Loucy (cell line): ENCODE results near the gene KLF15.

Experiments used
- H2AFZ ChIP-seq: fragments of 200-600 bp; sonication (generic); 2 replicates; pipeline ENCODE4 v1.6.0; 2016; ENCODE audit warnings: antibody characterized with exemption, mild to moderate bottlenecking, low read length, moderate library complexity
- H3F3A ChIP-seq: fragments of 200-600 bp; 2 replicates; pipeline ENCODE4 v1.6.0; 2016; ENCODE audit warnings: antibody characterized with exemption, low read depth, mild to moderate bottlenecking
- H3K27me3 ChIP-seq: fragments of 200-600 bp; sonication (generic); 2 replicates; pipeline ENCODE4 v1.6.1; 2014; ENCODE audit warnings: low read length, mild to moderate bottlenecking; ENCODE audit not compliant: insufficient read depth, poor library complexity, severe bottlenecking
- H3K36me3 ChIP-seq: fragments of 200-600 bp; sonication (generic); 2 replicates; pipeline ENCODE4 v1.6.1; 2016; ENCODE audit warnings: low read length; ENCODE audit not compliant: insufficient read depth
- H3K4me1 ChIP-seq: fragments of 200-600 bp; sonication (generic); 2 replicates; pipeline ENCODE4 v1.5.1; 2014; ENCODE audit warnings: low read length, mild to moderate bottlenecking; ENCODE audit not compliant: insufficient read depth, poor library complexity, severe bottlenecking
- H3K4me2 ChIP-seq: fragments of 200-600 bp; sonication (generic); 2 replicates; pipeline ENCODE4 v1.6.0; 2014; ENCODE audit warnings: antibody characterized with exemption, low read length, low read depth, mild to moderate bottlenecking; ENCODE audit not compliant: poor library complexity, severe bottlenecking
- H3K4me3 ChIP-seq: fragments of 200-600 bp; sonication (generic); 2 replicates; pipeline ENCODE4 v1.5.1; 2014; ENCODE audit warnings: low read length, mild to moderate bottlenecking, mixed read lengths; ENCODE audit not compliant: poor library complexity, severe bottlenecking
- H3K79me2 ChIP-seq: fragments of 200-600 bp; sonication (generic); 2 replicates; pipeline ENCODE4 v1.6.1; 2014; ENCODE audit warnings: low read length; ENCODE audit not compliant: insufficient read depth
- H3K9ac ChIP-seq: fragments of 200-600 bp; sonication (generic); 2 replicates; pipeline ENCODE4 v1.6.0; 2014; ENCODE audit warnings: mild to moderate bottlenecking, low read depth, low read length, moderate library complexity; ENCODE audit not compliant: poor library complexity, severe bottlenecking
- H3K9me2 ChIP-seq: fragments of 200-600 bp; sonication (generic); replicated peaks from 2 replicates; pipeline ENCODE4 v1.6.1; 2016; ENCODE audit warnings: low read depth, low read length, mixed read lengths
- H3K9me3 ChIP-seq: fragments of 200-600 bp; sonication (generic); 2 replicates; pipeline ENCODE4 v1.6.1; 2014; ENCODE audit warnings: mild to moderate bottlenecking, antibody characterized with exemption, low read length, low read depth; ENCODE audit not compliant: insufficient read depth
- H4K20me1 ChIP-seq: fragments of 200-600 bp; sonication (generic); 2 replicates; pipeline ENCODE4 v1.6.0; 2014; ENCODE audit warnings: antibody characterized with exemption, low read length, mild to moderate bottlenecking; ENCODE audit not compliant: insufficient read depth, poor library complexity, severe bottlenecking
- EZH2phosphoT487 ChIP-seq: fragments of 200-600 bp; IDR thresholded peaks from 2 replicates; pipeline ENCODE4 v1.6.1; 2018; ENCODE audit warnings: antibody characterized with exemption, mild to moderate bottlenecking, moderate library complexity, borderline replicate concordance
- TF ChIP-seq, protein P1 (sequence below): fragments of 200-600 bp; sonication (generic); conservative IDR thresholded peaks from 2 replicates; pipeline ENCODE4 v1.5.1; 2014; ENCODE audit warnings: mild to moderate bottlenecking, antibody characterized with exemption, low read length

KLF15 gene

DNA sequence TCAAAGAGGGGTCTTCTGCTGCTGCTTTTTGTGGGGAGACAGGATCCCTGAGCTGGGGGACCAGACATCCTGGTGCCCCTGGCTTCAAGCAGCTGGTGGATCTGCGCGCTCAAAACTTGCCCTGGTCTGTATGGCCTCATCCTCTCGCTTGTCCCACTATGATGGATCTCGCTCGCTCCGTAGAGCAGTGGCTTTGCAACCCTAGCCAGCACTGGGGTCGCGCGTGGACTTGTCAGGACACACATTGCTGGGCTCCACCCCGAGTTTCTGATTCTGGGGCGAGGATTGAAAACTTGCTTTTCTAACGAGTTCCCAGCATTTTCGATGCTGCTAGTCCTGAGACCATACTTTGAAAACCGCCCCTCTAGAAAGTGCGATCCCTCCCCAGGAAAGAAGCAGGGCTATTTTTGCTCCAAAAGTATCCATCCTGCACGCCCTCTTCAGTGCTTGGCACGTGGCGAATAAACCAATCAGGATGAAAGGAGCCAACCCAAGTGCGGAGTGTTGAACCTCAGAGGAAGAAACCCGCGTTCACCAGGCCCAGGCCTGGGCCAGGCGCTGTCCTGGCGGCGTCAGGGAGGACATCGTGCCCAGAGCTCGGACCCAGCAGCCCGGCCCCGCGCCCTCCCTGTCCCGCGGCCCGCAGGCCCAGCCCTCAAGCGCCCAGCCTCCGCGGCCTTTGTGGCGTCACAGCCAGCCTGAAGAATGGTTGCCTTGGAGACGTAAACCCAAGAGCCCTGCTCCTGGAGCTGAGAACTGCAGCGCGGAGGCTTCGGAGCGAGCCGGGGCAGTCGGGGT, 37.2 kb upstream of the KLF15 start, which contains the start of gene CFAP100:
Gene CFAP100 (plus strand): TSS at position 731 of the 798 bp plus-strand sequence. CDS start 1,092 bp downstream, outside the sequence.
- Histone ChIP-seq H3F3A (no peaks in the 10 kb centered on the region), H3K36me3 (no peaks in the 10 kb centered on the region), H3K9ac (no peak within 1 kb of the TSS), H4K20me1 (no peaks in the 10 kb centered on the region), H3K79me2 (no peaks in the 10 kb centered on the region), H3K27me3 (no peaks in the 10 kb centered on the region), H3K4me1 (peaks cover 5% of the 10 kb centered on the region), H3K4me3 (no peak within 1 kb of the TSS), H3K4me2 (no peak within 1 kb of the TSS), H2AFZ (no peak within 1 kb of the TSS), H3K9me3 (no peaks in the 10 kb centered on the region), H3K9me2 (no peaks in the 10 kb centered on the region)
- TF ChIP-seq, protein P1, sequence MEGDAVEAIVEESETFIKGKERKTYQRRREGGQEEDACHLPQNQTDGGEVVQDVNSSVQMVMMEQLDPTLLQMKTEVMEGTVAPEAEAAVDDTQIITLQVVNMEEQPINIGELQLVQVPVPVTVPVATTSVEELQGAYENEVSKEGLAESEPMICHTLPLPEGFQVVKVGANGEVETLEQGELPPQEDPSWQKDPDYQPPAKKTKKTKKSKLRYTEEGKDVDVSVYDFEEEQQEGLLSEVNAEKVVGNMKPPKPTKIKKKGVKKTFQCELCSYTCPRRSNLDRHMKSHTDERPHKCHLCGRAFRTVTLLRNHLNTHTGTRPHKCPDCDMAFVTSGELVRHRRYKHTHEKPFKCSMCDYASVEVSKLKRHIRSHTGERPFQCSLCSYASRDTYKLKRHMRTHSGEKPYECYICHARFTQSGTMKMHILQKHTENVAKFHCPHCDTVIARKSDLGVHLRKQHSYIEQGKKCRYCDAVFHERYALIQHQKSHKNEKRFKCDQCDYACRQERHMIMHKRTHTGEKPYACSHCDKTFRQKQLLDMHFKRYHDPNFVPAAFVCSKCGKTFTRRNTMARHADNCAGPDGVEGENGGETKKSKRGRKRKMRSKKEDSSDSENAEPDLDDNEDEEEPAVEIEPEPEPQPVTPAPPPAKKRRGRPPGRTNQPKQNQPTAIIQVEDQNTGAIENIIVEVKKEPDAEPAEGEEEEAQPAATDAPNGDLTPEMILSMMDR: no peak
- no peak for TF ChIP-seq EZH2phosphoT487

DNA sequence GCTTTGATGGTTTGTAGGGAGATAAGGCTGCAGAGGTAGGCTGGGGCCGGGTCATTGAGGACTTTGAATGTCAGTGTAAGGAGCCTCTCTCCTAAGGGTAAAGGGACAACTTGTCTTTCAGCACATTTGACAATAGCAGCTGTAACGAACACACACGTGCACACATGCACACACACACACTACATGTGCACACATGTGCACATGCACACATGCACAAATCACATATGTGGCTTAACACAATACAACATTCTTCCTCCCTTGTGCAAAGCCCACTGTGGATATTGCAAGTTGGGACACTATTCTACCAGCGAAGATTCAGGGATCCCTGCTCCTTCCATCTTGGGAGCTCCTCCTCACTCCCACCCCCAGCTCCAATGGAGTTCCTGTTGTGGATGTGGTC, 36.4 kb upstream of the KLF15 start:
- Histone ChIP-seq H3K9me3 (no peaks in the 10 kb centered on the region), H3K36me3 (no peaks in the 10 kb centered on the region), H3F3A (no peaks in the 10 kb centered on the region), H3K4me3 (no peak overlapping the region), H3K79me2 (no peaks in the 10 kb centered on the region), H3K4me1 (peaks cover 5% of the 10 kb centered on the region), H3K4me2 (no peak overlapping the region), H2AFZ (no peak overlapping the region), H3K9ac (no peak overlapping the region), H4K20me1 (no peaks in the 10 kb centered on the region), H3K9me2 (no peaks in the 10 kb centered on the region), H3K27me3 (no peaks in the 10 kb centered on the region)
- no peak for TF ChIP-seq EZH2phosphoT487
- TF ChIP-seq, protein P1: no peak

DNA sequence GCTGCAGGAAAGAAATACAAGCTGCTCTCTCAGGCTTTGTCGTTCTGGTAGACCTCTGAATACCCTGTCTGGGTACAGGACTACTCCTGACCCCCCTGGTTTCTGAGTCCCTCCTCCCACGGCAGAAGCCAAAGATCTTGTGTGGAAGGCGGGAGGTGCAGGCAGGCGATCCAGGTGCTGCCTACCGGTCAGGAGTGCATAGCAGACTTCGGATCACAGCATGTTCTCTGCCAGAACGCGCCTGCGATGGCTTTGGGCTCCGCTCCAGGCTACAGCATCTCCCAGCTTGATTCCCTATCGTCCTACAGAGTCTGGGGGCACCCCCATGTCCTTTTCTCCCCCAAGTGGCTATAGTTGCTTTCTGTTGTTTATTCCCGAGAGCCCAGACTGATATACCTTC, 35.0 kb upstream of the KLF15 start:
- Histone ChIP-seq H3K27me3 (no peaks in the 10 kb centered on the region), H3K4me1 (peaks cover 5% of the 10 kb centered on the region), H4K20me1 (no peaks in the 10 kb centered on the region), H3K4me3 (no peak overlapping the region), H3K79me2 (no peaks in the 10 kb centered on the region), H3F3A (no peaks in the 10 kb centered on the region), H3K4me2 (no peak overlapping the region), H3K9me2 (no peaks in the 10 kb centered on the region), H2AFZ (no peak overlapping the region), H3K36me3 (no peaks in the 10 kb centered on the region), H3K9ac (no peak overlapping the region), H3K9me3 (no peaks in the 10 kb centered on the region)
- TF ChIP-seq, protein P1: no peak
